K562 (cell line): Measurements from ENCODE around the gene CCR2. TPM values are rescaled to one million over a fixed set of nuclear protein-coding genes. Genes with fewer than 3 reads are reported as not detected.

Source experiments
- ATAC-seq: fragments of 200-7000 bp; cut with Tn5 transposase; 3 replicates; pipeline ENCODE4 v1.9.1; 2020; ENCODE audit warnings: moderate library complexity
- BruUV-seq: library from RNA; stranded (reverse); fragments of 400-500 nt; replicated peaks from 2 replicates; lab custom pipeline; 2021; lab: Mats Ljungman, UMichigan
- CTCF ChIA-PET: fragments of 300-600 bp; formaldehyde crosslinking; extraction: SDS; loops from one replicate; lab custom pipeline; 2021; ENCODE audit warnings: low intra/inter-chr PET ratio; lab: Yijun Ruan, JAX
- POLR2A ChIA-PET: fragments of 300-600, 350-650 bp; sonication (Branson Sonifier 250); formaldehyde crosslinking; extraction: SDS; loops from one replicate; lab custom pipeline; 2021; ENCODE audit warnings: antibody characterized with exemption, inconsistent platforms; lab: Yijun Ruan, JAX
- DNase-seq, 4 experiments: peaks; one replicate each; pipeline versions ENCODE4 v3.0.0 to v3.0.0-alpha.2; 2011 to 2018; ENCODE audit warnings: low spot score in 3 of 4, mixed read lengths in 3 of 4; ENCODE audit errors: extremely low read depth in 1 of 4
- FAIRE-seq: peaks from 2 replicates; lab custom pipeline; 2011; peaks lifted over from hg19 to GRCh38; lab: Jason Lieb, UNC
- H2AFZ ChIP-seq: 2 replicates; pipeline ENCODE4 v1.6.0; 2011; ENCODE audit warnings: low read depth, low read length, control low read depth, inconsistent platforms
- H3K27ac ChIP-seq: fragments of 200-600 bp; 3 replicates; pipeline ENCODE4 v1.8.0; 2011; ENCODE audit warnings: low read depth, mild to moderate bottlenecking, control low read depth, inconsistent platforms, low read length, moderate library complexity, mixed read lengths; ENCODE audit errors: extremely low read depth
- H3K27me3 ChIP-seq, 2 experiments: fragments of 300-600 bp in 1 of 2; 2 replicates in 1 of 2; 3 replicates in 1 of 2; pipeline versions ENCODE4 v1.6.0 to v1.8.0; 2011; ENCODE audit warnings: inconsistent platforms in 2 of 2, low read length in 2 of 2, mild to moderate bottlenecking in 1 of 2, mixed read lengths in 1 of 2, moderate library complexity in 1 of 2; ENCODE audit not compliant: control insufficient read depth in 2 of 2, insufficient read depth in 2 of 2
- H3K36me3 ChIP-seq: fragments of 300-600 bp; 3 replicates; pipeline ENCODE4 v1.8.0; 2011; ENCODE audit warnings: mild to moderate bottlenecking, low read length, inconsistent platforms; ENCODE audit not compliant: control insufficient read depth, insufficient read depth
- H3K4me1 ChIP-seq, 2 experiments: fragments of 200-600 bp in 1 of 2; replicated peaks in 1 of 2; 2 replicates in 1 of 2; 3 replicates in 1 of 2; pipeline versions ENCODE4 v1.5.1 to v1.8.0; 2011; ENCODE audit warnings: inconsistent platforms in 2 of 2, low read length in 2 of 2, mild to moderate bottlenecking in 1 of 2, mixed read lengths in 1 of 2, moderate library complexity in 1 of 2; ENCODE audit not compliant: control insufficient read depth in 2 of 2, insufficient read depth in 2 of 2
- H3K4me2 ChIP-seq: 2 replicates; pipeline ENCODE4 v1.6.1; 2011; ENCODE audit warnings: low read length, control low read depth, inconsistent platforms, mixed read lengths; ENCODE audit not compliant: insufficient read depth
- H3K4me3 ChIP-seq: fragments of 200-600 bp; sonication (generic), shearing (Covaris generic); 2 replicates; pipeline ENCODE4 v1.5.1; 2016; ENCODE audit warnings: control low read depth, inconsistent platforms
- H3K79me2 ChIP-seq: fragments of 200-600 bp; 3 replicates; pipeline ENCODE4 v1.8.0; 2011; ENCODE audit warnings: low read length, inconsistent platforms; ENCODE audit not compliant: control insufficient read depth, insufficient read depth
- H3K9ac ChIP-seq, 2 experiments: 2 replicates each; pipeline versions ENCODE4 v1.6.0 to v1.6.1; 2011; ENCODE audit warnings: low read depth in 2 of 2, low read length in 2 of 2, control low read depth in 1 of 2, inconsistent platforms in 1 of 2, mild to moderate bottlenecking in 1 of 2, mixed read lengths in 1 of 2; ENCODE audit not compliant: insufficient read depth in 1 of 2
- H3K9me1 ChIP-seq: one replicate; pipeline ENCODE4 v1.6.0; 2011; ENCODE audit warnings: inconsistent platforms, mild to moderate bottlenecking, low read length, moderate library complexity; ENCODE audit not compliant: control insufficient read depth, insufficient read depth
- H3K9me3 ChIP-seq: replicated peaks from 2 replicates; pipeline ENCODE4 v1.5.1; 2011; ENCODE audit warnings: low read depth, low read length, inconsistent platforms; ENCODE audit not compliant: control insufficient read depth, insufficient read depth
- H4K20me1 ChIP-seq: replicated peaks from 2 replicates; pipeline ENCODE4 v1.6.1; 2011; ENCODE audit warnings: low read length, inconsistent platforms, mixed read lengths; ENCODE audit not compliant: control insufficient read depth, insufficient read depth
- BCOR ChIP-seq: fragments of 450-650 bp; IDR thresholded peaks from 2 replicates; pipeline ENCODE4 v1.6.1; 2016
- BRD4 ChIP-seq: fragments of 200-600 bp; sonication (generic); IDR thresholded peaks from 2 replicates; pipeline ENCODE4 v1.6.1; 2017; ENCODE audit warnings: inconsistent platforms
- CEBPG ChIP-seq, 3 experiments: fragments of 200-800 bp in 1 of 3; sonication (Bioruptor generic) in 1 of 3; sonication (generic) in 1 of 3; formaldehyde crosslinking in 1 of 3; IDR thresholded peaks in 2 of 3; conservative IDR thresholded peaks in 1 of 3; 2 replicates each; pipeline versions ENCODE4 v1.6.1 to v1.8.0; 2016 to 2022; ENCODE audit warnings: missing compliant biosample characterization in 2 of 3, missing genetic modification characterization in 2 of 3, mild to moderate bottlenecking in 1 of 3, missing genetic modification reagents in 1 of 3
- CREM ChIP-seq: IDR thresholded peaks from 2 replicates; pipeline ENCODE4 v1.6.1; 2014; ENCODE audit warnings: antibody characterized with exemption, low read depth
- ELF4 ChIP-seq: fragments of 450-650 bp; formaldehyde crosslinking; IDR thresholded peaks from 2 replicates; pipeline ENCODE4 v1.4.0; 2022; ENCODE audit warnings: missing genetic modification characterization
- ELK1 ChIP-seq: sonication (generic); formaldehyde crosslinking; IDR thresholded peaks from 2 replicates; pipeline ENCODE4 v1.8.1; 2022; ENCODE audit warnings: missing genetic modification reagents
- HMGXB4 ChIP-seq: sonication (generic); formaldehyde crosslinking; IDR thresholded peaks from 2 replicates; pipeline ENCODE4 v1.8.1; 2023; ENCODE audit warnings: mild to moderate bottlenecking, missing genetic modification reagents
- POLR2B ChIP-seq: fragments of 450-650 bp; IDR thresholded peaks from 2 replicates; pipeline ENCODE4 v1.6.1; 2018; ENCODE audit warnings: low read depth; ENCODE audit not compliant: partially characterized antibody
- PURB ChIP-seq: sonication (generic); formaldehyde crosslinking; IDR thresholded peaks from 2 replicates; pipeline ENCODE4 v1.9.0; 2021; ENCODE audit warnings: low read depth, mild to moderate bottlenecking, missing genetic modification reagents
- RBM22 ChIP-seq: fragments of 200-400 bp; formaldehyde crosslinking; IDR thresholded peaks from 2 replicates; pipeline ENCODE4 v1.6.1; 2018; ENCODE audit warnings: low read length, low read depth; ENCODE audit not compliant: poor library complexity, severe bottlenecking
- RBM39 ChIP-seq: fragments of 200-400 bp; formaldehyde crosslinking; optimal IDR thresholded peaks from 2 replicates; pipeline ENCODE3; 2018; ENCODE audit warnings: low read depth, low read length
- RCOR1 ChIP-seq, 2 experiments: IDR thresholded peaks; 2 replicates each; pipeline ENCODE4 v1.6.1; 2012; ENCODE audit warnings: low read depth in 2 of 2, low read length in 2 of 2, borderline replicate concordance in 1 of 2, improper control_type of control experiment in 1 of 2
- RUNX1 ChIP-seq: sonication (generic); IDR thresholded peaks from 2 replicates; pipeline ENCODE4 v1.6.1; 2016; ENCODE audit warnings: antibody characterized with exemption, low read depth
- SRSF9 ChIP-seq: fragments of 200-400 bp; formaldehyde crosslinking; IDR thresholded peaks from 2 replicates; pipeline ENCODE4 v1.6.1; 2017; ENCODE audit warnings: low read depth, low read length, borderline replicate concordance
- STAG1 ChIP-seq: sonication (generic); formaldehyde crosslinking; IDR thresholded peaks from 2 replicates; pipeline ENCODE4 v1.5.0; 2020; ENCODE audit warnings: missing genetic modification reagents, borderline replicate concordance
- THRB ChIP-seq: fragments of 450-650 bp; formaldehyde crosslinking; conservative IDR thresholded peaks from 2 replicates; pipeline ENCODE4 v1.4.0; 2022; ENCODE audit warnings: mild to moderate bottlenecking, missing genetic modification characterization
- XRCC4 ChIP-seq: IDR thresholded peaks from one replicate; pipeline ENCODE4 v1.6.1; 2011; ENCODE audit not compliant: insufficient read depth, insufficient read length; ENCODE audit errors: extremely low read depth
- ZNF232 ChIP-seq: sonication (generic); formaldehyde crosslinking; IDR thresholded peaks from 2 replicates; pipeline ENCODE4 v1.8.0; 2022; ENCODE audit warnings: mild to moderate bottlenecking, missing genetic modification reagents
- ZNF766 ChIP-seq: fragments of 200-800 bp; sonication (Bioruptor generic); conservative IDR thresholded peaks from 2 replicates; pipeline ENCODE4 v1.6.1; 2016; ENCODE audit warnings: missing genetic modification characterization, missing compliant biosample characterization
- ZZZ3 ChIP-seq: fragments of 450-650 bp; IDR thresholded peaks from 2 replicates; pipeline ENCODE4 v1.6.1; 2016; ENCODE audit warnings: antibody characterized with exemption, mild to moderate bottlenecking, moderate library complexity
- WGBS: fragments of 100-300 bp; shearing (Covaris generic); methylation state at CpG from one replicate; pipeline ENCODE4 v1.1.6; 2016; ENCODE audit warnings: low coverage, mixed read lengths; ENCODE audit not compliant: insufficient coverage; ENCODE audit errors: missing lambda C conversion rate; 5-methylcytosine and 5-hydroxymethylcytosine counted together
- in situ Hi-C: fragments of 300-500 bp; cut with MboI; formaldehyde crosslinking; loops from 4 replicates; pipeline ENCODE4 v1.15.0; 2018; ENCODE audit warnings: inconsistent platforms, mixed read lengths
- intact Hi-C: fragments of 100-400 bp; cut with micrococcal nuclease; formaldehyde crosslinking; loops from 2 replicates; pipeline ENCODE4 v1.14.2; 2022
- polyA plus RNA-seq, 8 experiments: library from polyadenylated mRNA; depleted of rRNA in 4 of 8; stranded (reverse) in 5 of 8; unstranded in 3 of 8; fragments of >200 nt; fragmentation: Nextera tagmentation in 2 of 8; fragmentation: Illumina TruSeq in 1 of 8; extraction: Ambion mirVana in 2 of 8; extraction: Trizol in 1 of 8; gene quantifications; 2 replicates each; pipeline versions ENCODE4 v1.2.1 to v1.2.3, GENCODE V29; 2011 to 2014; ENCODE audit warnings: inconsistent platforms in 1 of 8, missing spikeins in 1 of 8
- total RNA-seq, 7 experiments: library from RNA; depleted of rRNA in 6 of 7; stranded (reverse); fragments of >200 nt in 6 of 7; fragmentation: Illumina TruSeq in 2 of 7; extraction: Trizol in 2 of 7; gene quantifications; 2 replicates each; pipeline versions ENCODE4 v1.2.1 to v1.2.3, GENCODE V29; 2011 to 2021; ENCODE audit warnings: low replicate concordance in 1 of 7

CCR2 gene
- total and polyA plus RNA-seq, 9 of the 15 experiments (the other 6 are each of a cell fraction or from before 2014, with no cell fraction given), result not detected

- ChIA-PET CTCF (no interaction called here), POLR2A (interaction anchor here (1.0 to 1.4 kb wide), 4 partner anchors 9 to 21 kb away, joined by 3 to 6 read pairs (median 4); partner anchors contain the start of genes CCR5AS and CCRL2)
- Histone ChIP-seq H3K27me3 (peaks cover 5 to 6% of the 10 kb centered on the region in 2 experiments; a peak in 1 of 5 replicates), H2AFZ (peak overlapping the region; percentile 36; the same call in 1 of the 2 replicates), H3K36me3 (no peaks in the 10 kb centered on the region), H3K4me2 (no peak overlapping the region), H3K9me3 (no peaks in the 10 kb centered on the region), H3K9ac (no peak overlapping the region), H3K4me1 (peaks cover 0 to 15% of the 10 kb centered on the region in 2 experiments; a peak in 2 of 5 replicates), H3K9me1 (no peaks in the 10 kb centered on the region), H3K27ac (peak overlapping the region; percentile 28; the same call in 2 of the 3 replicates), H3K4me3 (no peak overlapping the region), H3K79me2 (no peaks in the 10 kb centered on the region), H4K20me1 (no peaks in the 10 kb centered on the region)
- no TSS peak for BruUV-seq
- in situ Hi-C loops (no loop called here), intact Hi-C loops (no loop called here)
- ATAC-seq (peak; percentile 73), FAIRE-seq (no peak), DNase-seq (peak in 1 of 4 experiments; percentile 44)
- 1% methylated on average over 4 of the region's 4 CpGs for WGBS
- TF ChIP-seq HMGXB4 (CRISPR knock-in tag) (no peak), RBM22 (no peak), POLR2B (no peak), RCOR1 (IDR thresholded peaks at IDR 0.05; ENCODE audit: borderline replicate concordance in 1 of 2, low read depth in 2 of 2, low read length in 2 of 2) (no peak), ELF4 (no peak), CREM (peak; percentile 57), ELK1 (CRISPR knock-in tag) (no peak), SRSF9 (no peak), STAG1 (CRISPR knock-in tag) (no peak), BCOR (no peak), BRD4 (no peak), ZNF766 (CRISPR knock-in tag) (0 out of 2 replicates have a peak, but pooled peaks have one; percentile 37), ZNF232 (no peak), XRCC4 (no peak), ZZZ3 (no peak), CEBPG (CRISPR knock-in tag; IDR thresholded peaks at IDR 0.05) (no peak), CEBPG (tag; conservative IDR thresholded peaks at IDR 0.05 in 1 of 2, IDR thresholded peaks at IDR 0.05 in 1 of 2) (no peak), THRB (no peak), RBM39 (no peak), PURB (CRISPR knock-in tag) (no peak), RUNX1 (no peak)
Observed at GRCh38 chr3:46386205-46386604, 32.3 kb downstream of the CCR2 start.
